Endothelial cell of umbilical vein (primary cell): Measurements from ENCODE around the gene CLDN19. TPM values are rescaled to one million over a fixed set of nuclear protein-coding genes. Genes with fewer than 3 reads are reported as not detected.

Source experiments
- BruUV-seq: library from RNA; stranded (reverse); fragments of 400-500 nt; replicated peaks from 2 replicates; lab custom pipeline; 2021; lab: Mats Ljungman, UMichigan
- CTCF ChIA-PET: fragments of 300-600, 350-600 bp; sonication (Branson Sonifier 250); formaldehyde crosslinking; loops from one replicate; lab custom pipeline; 2021; ENCODE audit warnings: antibody characterized with exemption, inconsistent platforms; lab: Charles Lee
- POLR2A ChIA-PET: fragments of 300-600, 350-600 bp; sonication (Branson Sonifier 250); formaldehyde crosslinking; loops from one replicate; lab custom pipeline; 2021; ENCODE audit warnings: antibody characterized with exemption, inconsistent platforms; lab: Charles Lee
- DNase-seq: peaks from one replicate; pipeline ENCODE4 v3.0.0-alpha.2; 2011; ENCODE audit warnings: low read depth, low spot score
- FAIRE-seq: peaks from 2 replicates; lab custom pipeline; 2011; peaks lifted over from hg19 to GRCh38; lab: Jason Lieb, UNC
- H2AFZ ChIP-seq: 2 replicates; pipeline ENCODE4 v1.6.0; 2012; ENCODE audit warnings: low read depth, low read length, control low read depth, inconsistent platforms
- H3K27ac ChIP-seq: 2 replicates; pipeline ENCODE4 v1.5.1; 2011; ENCODE audit warnings: low read depth, mild to moderate bottlenecking, control low read depth, low read length, moderate library complexity; ENCODE audit not compliant: insufficient read depth
- H3K27me3 ChIP-seq, 2 experiments: 2 replicates each; pipeline versions ENCODE4 v1.6.0 to v1.6.1; 2011; ENCODE audit warnings: low read length in 2 of 2, mixed read lengths in 1 of 2; ENCODE audit not compliant: control insufficient read depth in 2 of 2, insufficient read depth in 2 of 2
- H3K36me3 ChIP-seq, 2 experiments: 2 replicates in 1 of 2; 3 replicates in 1 of 2; pipeline ENCODE4 v1.5.1; 2011; ENCODE audit warnings: low read length in 2 of 2, mild to moderate bottlenecking in 1 of 2, moderate library complexity in 1 of 2; ENCODE audit not compliant: control insufficient read depth in 2 of 2, insufficient read depth in 2 of 2; ENCODE audit errors: extremely low read depth in 1 of 2
- H3K4me1 ChIP-seq: 3 replicates; pipeline ENCODE4 v1.5.1; 2011; ENCODE audit warnings: mild to moderate bottlenecking, low read length; ENCODE audit not compliant: control insufficient read depth, insufficient read depth; ENCODE audit errors: extremely low read depth
- H3K4me2 ChIP-seq: 2 replicates; pipeline ENCODE4 v1.6.1; 2011; ENCODE audit warnings: low read length, control low read depth, mixed read lengths; ENCODE audit not compliant: insufficient read depth
- H3K4me3 ChIP-seq, 3 experiments: fragments of 200-600 bp in 1 of 3; sonication (generic), shearing (Covaris generic) in 1 of 3; replicated peaks in 1 of 3; 2 replicates each; pipeline ENCODE4 v1.5.1; 2011 to 2016; ENCODE audit warnings: control low read depth in 3 of 3, low read length in 3 of 3, mild to moderate bottlenecking in 2 of 3, inconsistent platforms in 1 of 3, low read depth in 1 of 3, moderate library complexity in 1 of 3; ENCODE audit not compliant: insufficient read depth in 1 of 3
- H3K79me2 ChIP-seq: 2 replicates; pipeline ENCODE4 v1.6.0; 2012; ENCODE audit warnings: low read length, inconsistent platforms; ENCODE audit not compliant: control insufficient read depth, insufficient read depth
- H3K9ac ChIP-seq: replicated peaks from 2 replicates; pipeline ENCODE3; 2011; ENCODE audit warnings: low read length, control low read depth; ENCODE audit not compliant: insufficient read depth; ENCODE audit errors: extremely low read depth
- H3K9me1 ChIP-seq: replicated peaks from 3 replicates; pipeline ENCODE4 v1.6.0; 2011; ENCODE audit warnings: mild to moderate bottlenecking, low read length; ENCODE audit not compliant: control insufficient read depth, insufficient read depth; ENCODE audit errors: extremely low read depth
- H3K9me3 ChIP-seq: replicated peaks from 2 replicates; pipeline ENCODE4 v1.5.1; 2012; ENCODE audit warnings: low read length, inconsistent platforms; ENCODE audit not compliant: control insufficient read depth, insufficient read depth
- H4K20me1 ChIP-seq: replicated peaks from 2 replicates; pipeline ENCODE3; 2011; ENCODE audit warnings: mild to moderate bottlenecking, low read length; ENCODE audit not compliant: control insufficient read depth, insufficient read depth; ENCODE audit errors: extremely low read depth
- CTCF ChIP-seq, 2 donors: IDR thresholded peaks; 1 replicate in 1 of 2; 2 replicates in 1 of 2; pipeline ENCODE4 v1.5.1; 2011; ENCODE audit warnings: low read length in 2 of 2, mild to moderate bottlenecking in 2 of 2, moderate library complexity in 2 of 2, control low read depth in 1 of 2, inconsistent platforms in 1 of 2, low read depth in 1 of 2; ENCODE audit not compliant: insufficient read depth in 1 of 2; ENCODE audit errors: extremely low read depth in 1 of 2
- EZH2 ChIP-seq: IDR thresholded peaks from 2 replicates; pipeline ENCODE4 v1.6.1; 2012; ENCODE audit warnings: borderline replicate concordance, low read depth, mild to moderate bottlenecking, moderate library complexity, low read length, inconsistent platforms; ENCODE audit not compliant: severe bottlenecking
- FOS ChIP-seq: IDR thresholded peaks from 2 replicates; pipeline ENCODE4 v1.6.1; 2011; ENCODE audit warnings: mild to moderate bottlenecking, low read length, moderate library complexity, borderline replicate concordance; ENCODE audit not compliant: insufficient read depth
- GATA2 ChIP-seq: IDR thresholded peaks from 2 replicates; pipeline ENCODE4 v1.7.0; 2011; ENCODE audit warnings: low read depth, mild to moderate bottlenecking, moderate library complexity, mixed read lengths, low read length; ENCODE audit not compliant: insufficient read length, insufficient read depth
- JUN ChIP-seq: IDR thresholded peaks from 2 replicates; pipeline ENCODE4 v1.6.1; 2011; ENCODE audit warnings: borderline replicate concordance, low read depth; ENCODE audit not compliant: insufficient read length, insufficient read depth
- MAX ChIP-seq: IDR thresholded peaks from 2 replicates; pipeline ENCODE4 v1.6.1; 2011; ENCODE audit not compliant: insufficient read depth, insufficient read length
- MYC ChIP-seq: IDR thresholded peaks from one replicate; pipeline ENCODE4 v1.6.1; 2011; ENCODE audit warnings: mild to moderate bottlenecking, low read depth, low read length
- POLR2A ChIP-seq: IDR thresholded peaks from 2 replicates; pipeline ENCODE4 v1.6.1; 2012; ENCODE audit warnings: low read depth, mild to moderate bottlenecking, control low read depth, low read length
- POLR2AphosphoS5 ChIP-seq: IDR thresholded peaks from 2 replicates; pipeline ENCODE4 v1.6.1; 2012; ENCODE audit warnings: low read depth, mild to moderate bottlenecking, control low read depth, low read length, moderate library complexity; ENCODE audit not compliant: insufficient read depth
- dilution Hi-C: fragments of 300-500 bp; cut with MboI; formaldehyde crosslinking; loops from one replicate; pipeline ENCODE4 v1.15.0; 2019; ENCODE audit warnings: low sequenced_read_pairs; ENCODE audit not compliant: extremely low pct_ligation_motif_present
- intact Hi-C: fragments of 100-400 bp; cut with micrococcal nuclease; formaldehyde crosslinking; loops from one replicate; pipeline ENCODE4 v1.10.0; 2022
- polyA plus RNA-seq, 4 experiments: library from polyadenylated mRNA; depleted of rRNA in 3 of 4; stranded (reverse) in 3 of 4; unstranded in 1 of 4; fragments of >200 nt; gene quantifications; 2 replicates each; pipeline versions ENCODE4 v1.2.1 to v1.2.3, GENCODE V29; 2011 to 2012; ENCODE audit warnings: missing spikeins in 1 of 4
- total RNA-seq: library from RNA; stranded (reverse); gene quantifications from 2 replicates; pipeline ENCODE4 v1.2.3, GENCODE V29; 2021

CLDN19 gene
- total and polyA plus RNA-seq, 2 donors (not counting 3 experiments of a cell fraction or from before 2014, with no cell fraction given), result not detected

- Histone ChIP-seq H3K36me3 (peaks cover 2 to 9% of the 10 kb centered on the region in 2 experiments), H3K9ac (no peak overlapping the region), H3K4me2 (no peak overlapping the region), H3K4me3 (no peak overlapping the region), H3K27me3 (no peaks in the 10 kb centered on the region), H3K9me3 (no peaks in the 10 kb centered on the region), H3K4me1 (peaks cover 3% of the 10 kb centered on the region), H2AFZ (no peak overlapping the region), H4K20me1 (no peaks in the 10 kb centered on the region), H3K9me1 (no peaks in the 10 kb centered on the region), H3K79me2 (no peaks in the 10 kb centered on the region), H3K27ac (no peak overlapping the region)
- CTCF ChIA-PET, result interaction anchor here (0.5 to 5.3 kb wide), 8 partner anchors 13 to 1548 kb away, joined by 3 to 244 read pairs (median 6); partner anchors contain the start of genes C1orf50, P3H1 and ZNF691
- FAIRE-seq (no peak), DNase-seq (no peak)
- no peak for TF ChIP-seq CTCF (IDR thresholded peaks at IDR 0.05; ENCODE audit: extremely low read depth in 1 of 2, insufficient read depth in 1 of 2, low read depth in 1 of 2, low read length in 2 of 2)
- TF ChIP-seq MYC, result no peak
- TF ChIP-seq JUN, result no peak
- dilution Hi-C loops, result no loop called here
- intact Hi-C loops, result no loop called here
- POLR2A ChIA-PET, result no interaction called here
- BruUV-seq, result no TSS peak
Observed at GRCh38 chr1:42780176-42780575, 40.1 kb upstream of the CLDN19 start.

GRCh38 chr1:42779725-42780124 is 39.7 kb upstream of the CLDN19 start:
- H3K4me1 ChIP-seq, result no peaks in the 10 kb centered on the region
- CTCF ChIA-PET, result interaction anchor here (1.3 to 5.3 kb wide), 6 partner anchors 13 to 294 kb away, joined by 3 to 244 read pairs (median 14); partner anchors contain the start of genes C1orf50, P3H1 and ZNF691
- H3K9ac ChIP-seq, result no peak overlapping the region
- no peaks in the 10 kb centered on the region for H3K9me3 ChIP-seq
- no peak overlapping the region for H3K4me3 ChIP-seq
- dilution Hi-C loops, result no loop called here
- TF ChIP-seq FOS (no peak), GATA2 (no peak), POLR2A (no peak), CTCF (IDR thresholded peaks at IDR 0.05; ENCODE audit: extremely low read depth in 1 of 2, insufficient read depth in 1 of 2, low read depth in 1 of 2, low read length in 2 of 2) (no peak), POLR2AphosphoS5 (no peak), EZH2 (no peak), MAX (no peak), JUN (no peak), MYC (no peak)
- no peaks in the 10 kb centered on the region for H3K79me2 ChIP-seq
- no peaks in the 10 kb centered on the region for H3K27me3 ChIP-seq
- FAIRE-seq (no peak), DNase-seq (no peak)
- H3K4me2 ChIP-seq, result no peak overlapping the region
- intact Hi-C loops, result no loop called here
- no peaks in the 10 kb centered on the region for H4K20me1 ChIP-seq
- no peak overlapping the region for H2AFZ ChIP-seq
- BruUV-seq, result no TSS peak
- H3K9me1 ChIP-seq, result no peaks in the 10 kb centered on the region
- POLR2A ChIA-PET, result no interaction called here
- H3K36me3 ChIP-seq, result peaks cover 6 to 13% of the 10 kb centered on the region in 2 experiments
- H3K27ac ChIP-seq, result no peak overlapping the region
